Neural crest cell (in vitro differentiated cells): ENCODE results near the gene SYT8. TPM values are rescaled to one million over a fixed set of nuclear protein-coding genes. Genes with fewer than 3 reads are reported as not detected.

Experiments used
- DNase-seq: peaks from one replicate; pipeline ENCODE4 v3.0.0; 2021; ENCODE audit warnings: low read depth, mixed read lengths, low spot score
- H3K27ac Mint-ChIP-seq: one replicate; pipeline ENCODE4 v1.8.0; 2021; ENCODE audit warnings: mild to moderate bottlenecking, mixed read lengths; ENCODE audit not compliant: unreplicated experiment
- H3K27me3 Mint-ChIP-seq: 2 replicates; pipeline ENCODE4 v1.8.0; 2021; ENCODE audit warnings: low read depth, mild to moderate bottlenecking, mixed read lengths
- H3K36me3 Mint-ChIP-seq: 2 replicates; pipeline ENCODE4 v1.8.0; 2021; ENCODE audit warnings: low read depth, mild to moderate bottlenecking, mixed read lengths
- H3K4me1 Mint-ChIP-seq: 2 replicates; pipeline ENCODE4 v1.8.0; 2021; ENCODE audit warnings: mixed read lengths
- H3K4me3 Mint-ChIP-seq: one replicate; pipeline ENCODE4 v1.8.0; 2021; ENCODE audit warnings: mild to moderate bottlenecking, mixed read lengths
- H3K9me3 Mint-ChIP-seq: 2 replicates; pipeline ENCODE4 v1.8.0; 2021; ENCODE audit warnings: mixed read lengths
- CTCF ChIP-seq: fragments of 200-600 bp; sonication (generic); conservative IDR thresholded peaks from 2 replicates; pipeline ENCODE4 v1.5.0; 2021; ENCODE audit warnings: antibody characterized with exemption, mild to moderate bottlenecking
- total RNA-seq: library from RNA; stranded (reverse); gene quantifications from 2 replicates; pipeline ENCODE4 v1.2.1, GENCODE V29; 2021

Gene SYT8
- total RNA-seq, 1 donor from 2014 or later, result not detected

DNA sequence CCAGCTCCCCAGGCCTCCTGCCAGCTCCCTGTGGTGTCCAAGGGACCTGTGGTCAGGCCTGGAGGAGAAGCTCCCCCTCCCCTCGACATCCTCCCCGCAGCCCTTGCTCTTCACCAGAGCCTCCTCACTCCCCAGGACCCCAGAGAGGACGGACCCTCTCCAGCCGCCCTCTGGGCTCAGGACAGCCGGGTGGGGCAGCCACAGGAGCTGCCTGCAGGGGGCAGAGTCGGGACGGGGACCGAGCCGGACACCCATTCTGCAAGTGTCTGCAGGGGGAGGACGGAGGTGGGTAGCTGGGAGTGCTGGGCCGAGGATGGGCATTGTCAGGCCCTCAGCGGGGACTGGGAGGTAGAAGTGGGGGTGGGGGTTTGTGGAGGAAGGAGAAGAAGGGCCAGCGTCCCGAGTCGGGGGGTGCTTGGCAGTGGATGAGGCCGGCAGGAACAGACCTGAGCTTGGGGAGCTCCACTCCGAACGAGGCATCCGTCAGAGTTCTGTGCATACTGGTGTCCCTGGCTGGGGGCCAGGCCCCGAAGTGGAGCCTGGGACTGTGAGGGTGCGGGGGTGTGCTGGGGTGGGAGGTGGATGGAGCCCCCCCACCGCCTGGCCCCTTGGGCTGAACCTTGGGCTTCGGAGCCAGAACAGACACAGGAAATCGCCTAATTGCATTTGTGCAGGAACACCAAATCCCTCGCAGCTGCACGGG is 41.7 kb downstream of the SYT8 start:
- no peaks in the 10 kb centered on the region for H3K27me3 Mint-ChIP-seq
- H3K4me3 Mint-ChIP-seq, result no peak overlapping the region
- no peak overlapping the region for H3K27ac Mint-ChIP-seq
- peaks cover 4% of the 10 kb centered on the region for H3K4me1 Mint-ChIP-seq
- peak; percentile 60 for DNase-seq
- no peaks in the 10 kb centered on the region for H3K36me3 Mint-ChIP-seq
- TF ChIP-seq CTCF, result peak; percentile 57
- H3K9me3 Mint-ChIP-seq, result no peaks in the 10 kb centered on the region

DNA sequence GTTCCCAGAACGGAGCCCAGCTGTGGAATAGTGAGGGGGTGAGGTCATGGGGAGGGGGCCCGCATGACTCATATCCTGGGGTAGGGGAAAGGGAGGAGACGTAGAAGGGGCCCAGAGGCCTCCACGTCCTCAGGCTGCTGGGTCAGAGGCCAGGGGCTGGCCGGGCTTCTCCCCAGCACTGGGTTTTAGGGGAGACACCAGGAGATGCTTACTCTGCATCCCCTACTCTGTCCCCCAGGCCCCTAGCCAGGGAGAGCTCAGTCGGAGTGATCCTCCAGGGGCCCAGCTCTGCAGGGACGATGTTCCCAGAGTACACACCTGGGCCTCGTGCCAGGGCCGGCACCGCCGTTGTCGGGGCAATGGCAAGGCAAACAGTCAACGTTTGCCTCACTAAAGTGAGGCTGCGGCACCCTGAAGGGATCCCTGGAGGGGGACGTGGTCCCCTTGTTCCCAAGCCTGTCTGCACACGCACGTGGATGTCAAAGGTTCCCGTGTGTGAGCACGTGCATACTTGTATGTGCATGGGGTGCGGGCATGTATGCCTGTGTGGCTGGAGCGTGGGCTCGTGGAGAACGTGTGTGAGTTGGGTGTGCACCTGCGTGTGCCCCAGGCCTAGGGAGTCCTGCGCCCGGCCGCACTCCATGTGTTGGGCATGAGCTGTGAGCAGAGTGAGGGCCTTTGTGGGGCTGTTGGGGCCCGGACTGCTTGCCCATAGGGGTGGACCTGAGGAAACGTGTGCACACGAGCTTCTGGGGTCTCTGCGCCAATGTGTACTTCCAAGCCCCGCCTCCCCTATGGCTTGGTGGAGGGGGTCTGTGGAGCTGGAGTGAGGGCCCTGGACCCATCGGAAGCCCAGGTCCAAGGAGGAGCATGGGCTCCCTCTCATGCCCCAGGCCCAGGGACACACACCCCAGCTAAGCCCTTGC is 42.7 kb downstream of the SYT8 start:
- Mint-ChIP-seq H3K36me3 (no peaks in the 10 kb centered on the region), H3K4me3 (no peak overlapping the region), H3K27ac (peak overlapping the region; percentile 50), H3K4me1 (peaks cover 4% of the 10 kb centered on the region), H3K27me3 (no peaks in the 10 kb centered on the region), H3K9me3 (no peaks in the 10 kb centered on the region)
- TF ChIP-seq CTCF, result no peak
- no peak for DNase-seq

DNA sequence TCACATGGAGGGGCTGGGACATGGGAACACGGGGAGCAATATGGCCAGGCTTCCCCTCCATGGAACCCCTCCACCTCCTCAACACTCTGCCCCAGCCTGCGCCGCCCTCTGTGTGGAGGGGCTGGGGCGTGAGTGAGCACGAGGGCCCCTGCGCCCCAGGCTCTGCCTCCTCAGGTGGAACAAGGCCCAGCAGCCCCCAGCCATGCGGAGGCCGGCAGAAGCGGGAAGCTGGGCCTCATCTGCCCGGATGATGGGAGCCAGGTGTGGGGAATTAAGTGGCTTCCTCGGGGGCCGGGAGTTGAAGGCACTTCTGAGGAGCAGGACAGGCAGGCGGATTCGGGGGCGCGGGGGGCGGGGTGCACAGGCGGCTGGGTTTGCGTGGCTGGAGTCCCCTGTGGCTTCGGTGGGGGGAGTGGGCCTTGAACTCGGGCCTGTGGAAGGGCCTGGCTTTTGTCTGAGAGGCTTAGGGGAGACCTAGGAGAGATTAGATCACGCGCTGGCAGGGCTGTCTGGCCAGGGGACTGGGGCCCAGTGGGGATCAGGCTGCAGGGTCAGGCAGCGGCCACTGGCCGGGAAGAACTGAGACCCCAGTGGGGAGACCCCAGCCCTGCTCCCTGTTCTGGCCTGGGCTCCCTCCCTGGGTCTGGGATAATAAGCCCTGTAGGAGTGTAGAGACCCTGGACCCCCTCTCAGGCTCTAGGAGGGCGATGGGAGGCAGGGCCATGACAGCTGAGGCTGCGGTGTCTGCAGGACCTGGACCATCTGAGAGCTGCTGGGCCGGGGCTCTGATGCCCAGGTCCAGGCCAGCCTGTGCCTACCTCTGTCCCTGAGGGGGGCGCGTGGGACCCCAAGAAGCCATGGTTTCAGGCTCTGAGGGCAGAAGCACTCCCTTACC is 43.6 kb downstream of the SYT8 start:
- H3K36me3 Mint-ChIP-seq, result no peaks in the 10 kb centered on the region
- H3K27me3 Mint-ChIP-seq, result no peaks in the 10 kb centered on the region
- H3K4me1 Mint-ChIP-seq, result peaks cover 4% of the 10 kb centered on the region
- no peaks in the 10 kb centered on the region for H3K9me3 Mint-ChIP-seq
- no peak for DNase-seq
- no peak for TF ChIP-seq CTCF
- H3K4me3 Mint-ChIP-seq, result no peak overlapping the region
- no peak overlapping the region for H3K27ac Mint-ChIP-seq

DNA sequence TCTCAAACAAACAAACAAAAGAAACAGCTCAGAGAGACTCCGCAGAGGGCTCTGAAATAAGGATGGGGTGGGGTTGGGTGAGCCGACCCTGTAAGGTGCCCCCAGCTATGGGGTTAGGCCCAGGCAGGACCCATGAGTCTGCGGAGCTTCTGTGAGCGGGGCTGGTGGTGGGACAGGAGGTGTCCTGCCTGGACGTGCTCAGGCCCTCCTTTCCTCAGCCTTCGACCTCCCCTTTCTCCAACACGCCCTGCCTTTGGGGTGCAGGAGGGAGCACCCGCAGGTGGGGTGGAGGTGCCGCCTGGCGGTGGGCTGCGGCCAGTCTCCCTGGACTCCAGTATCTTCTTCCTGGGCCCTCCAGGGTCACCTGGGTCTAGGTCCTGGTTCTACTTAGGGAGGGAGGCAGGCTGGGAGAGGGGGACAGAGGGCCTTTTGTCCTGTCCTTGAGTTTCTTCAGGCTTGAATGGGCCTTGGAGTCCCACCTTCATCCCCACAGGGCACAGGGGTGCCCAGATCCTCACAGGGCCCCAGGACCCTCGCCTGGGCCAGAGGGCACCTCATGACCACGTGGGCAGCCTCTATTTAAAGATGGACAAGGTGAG is 44.7 kb downstream of the SYT8 start:
- no peak for TF ChIP-seq CTCF
- H3K9me3 Mint-ChIP-seq, result no peaks in the 10 kb centered on the region
- H3K27ac Mint-ChIP-seq, result no peak overlapping the region
- no peaks in the 10 kb centered on the region for H3K27me3 Mint-ChIP-seq
- H3K36me3 Mint-ChIP-seq, result no peaks in the 10 kb centered on the region
- H3K4me3 Mint-ChIP-seq, result no peak overlapping the region
- no peak for DNase-seq
- peaks cover 4% of the 10 kb centered on the region for H3K4me1 Mint-ChIP-seq
